SU-DHL-6 (cell line): Measurements from ENCODE around the gene CYSTM1.

Experiments used
- H2AFZ ChIP-seq: fragments of 200-600 bp; sonication (generic); 2 replicates; pipeline ENCODE4 v1.6.1; 2014; ENCODE audit warnings: low read depth, mild to moderate bottlenecking, moderate library complexity, mixed read lengths, antibody characterized with exemption, low read length; ENCODE audit not compliant: severe bottlenecking
- H3F3A ChIP-seq: fragments of 200-600 bp; shearing (Covaris generic); 2 replicates; pipeline ENCODE4 v1.6.0; 2016; ENCODE audit warnings: antibody characterized with exemption, mild to moderate bottlenecking; ENCODE audit not compliant: insufficient read depth
- H3K27ac ChIP-seq: fragments of 200-600 bp; sonication (generic); 2 replicates; pipeline ENCODE4 v1.5.1; 2016; ENCODE audit warnings: low read depth, mild to moderate bottlenecking, low read length, moderate library complexity, mixed read lengths
- H3K27me3 ChIP-seq: fragments of 200-600 bp; sonication (generic), shearing (Covaris generic); 2 replicates; pipeline ENCODE4 v1.6.0; 2014; ENCODE audit warnings: mild to moderate bottlenecking, low read length
- H3K36me3 ChIP-seq: fragments of 200-600 bp; sonication (generic); 2 replicates; pipeline ENCODE4 v1.6.1; 2014; ENCODE audit warnings: mild to moderate bottlenecking, low read length, mixed read lengths
- H3K4me2 ChIP-seq: fragments of 300-600, 200-600 bp; shearing (Covaris generic), sonication (generic); 2 replicates; pipeline ENCODE4 v1.6.0; 2014; ENCODE audit warnings: low read length, low read depth, mild to moderate bottlenecking; ENCODE audit not compliant: poor library complexity, severe bottlenecking
- H3K4me3 ChIP-seq: fragments of 200-600 bp; sonication (generic); 2 replicates; pipeline ENCODE4 v1.5.1; 2014; ENCODE audit warnings: antibody characterized with exemption, low read length, mild to moderate bottlenecking, mixed read lengths; ENCODE audit not compliant: insufficient read depth, poor library complexity, severe bottlenecking
- H3K79me2 ChIP-seq: fragments of 200-600 bp; sonication (generic); 2 replicates; pipeline ENCODE4 v1.6.1; 2014; ENCODE audit warnings: mild to moderate bottlenecking, low read length, moderate library complexity; ENCODE audit not compliant: insufficient read depth
- H3K9ac ChIP-seq: fragments of 200-600 bp; sonication (generic); 2 replicates; pipeline ENCODE4 v1.7.0; 2014; ENCODE audit warnings: mild to moderate bottlenecking, low read length
- H3K9me2 ChIP-seq: fragments of 200-600 bp; sonication (generic); replicated peaks from 2 replicates; pipeline ENCODE4 v1.6.1; 2014; ENCODE audit warnings: low read length; ENCODE audit not compliant: insufficient read depth
- H3K9me3 ChIP-seq: fragments of 200-600 bp; sonication (generic); 2 replicates; pipeline ENCODE4 v1.6.1; 2014; ENCODE audit warnings: low read length, mixed read lengths; ENCODE audit not compliant: insufficient read depth
- H4K20me1 ChIP-seq: fragments of 200-600 bp; sonication (generic); 2 replicates; pipeline ENCODE4 v1.6.1; 2014; ENCODE audit warnings: low read depth, mild to moderate bottlenecking, antibody characterized with exemption, low read length, moderate library complexity, mixed read lengths
- CTCF ChIP-seq: fragments of 200-600 bp; sonication (generic); IDR thresholded peaks from one replicate; pipeline ENCODE4 v1.5.1; 2017; ENCODE audit warnings: antibody characterized with exemption, mild to moderate bottlenecking, low read length, moderate library complexity; ENCODE audit not compliant: insufficient read depth, poor library complexity, severe bottlenecking
- EZH2phosphoT487 ChIP-seq: fragments of 200-600 bp; sonication (generic), shearing (Covaris generic); conservative IDR thresholded peaks from 2 replicates; pipeline ENCODE4 v1.6.1; 2018; ENCODE audit warnings: mild to moderate bottlenecking, antibody characterized with exemption, low read length, moderate library complexity, mixed read lengths

The CYSTM1 gene

GRCh38 chr5:140128376-140128775 lies 46.6 kb upstream of the CYSTM1 start:
- H2AFZ ChIP-seq = no peak overlapping the region
- H3K9me3 ChIP-seq = no peaks in the 10 kb centered on the region
- no peak overlapping the region for H3K4me3 ChIP-seq
- H3K4me2 ChIP-seq = no peak overlapping the region
- no peak overlapping the region for H3K9ac ChIP-seq
- no peaks in the 10 kb centered on the region for H3K9me2 ChIP-seq
- H3K27me3 ChIP-seq = no peaks in the 10 kb centered on the region
- H4K20me1 ChIP-seq = peaks cover 10% of the 10 kb centered on the region
- no peaks in the 10 kb centered on the region for H3F3A ChIP-seq
- H3K79me2 ChIP-seq = 0 out of 2 replicates have a peak, but pooled peaks cover 5% of the 10 kb centered on the region
- TF ChIP-seq CTCF (no peak), EZH2phosphoT487 (no peak)
- no peak overlapping the region for H3K27ac ChIP-seq
- H3K36me3 ChIP-seq = no peaks in the 10 kb centered on the region

DNA sequence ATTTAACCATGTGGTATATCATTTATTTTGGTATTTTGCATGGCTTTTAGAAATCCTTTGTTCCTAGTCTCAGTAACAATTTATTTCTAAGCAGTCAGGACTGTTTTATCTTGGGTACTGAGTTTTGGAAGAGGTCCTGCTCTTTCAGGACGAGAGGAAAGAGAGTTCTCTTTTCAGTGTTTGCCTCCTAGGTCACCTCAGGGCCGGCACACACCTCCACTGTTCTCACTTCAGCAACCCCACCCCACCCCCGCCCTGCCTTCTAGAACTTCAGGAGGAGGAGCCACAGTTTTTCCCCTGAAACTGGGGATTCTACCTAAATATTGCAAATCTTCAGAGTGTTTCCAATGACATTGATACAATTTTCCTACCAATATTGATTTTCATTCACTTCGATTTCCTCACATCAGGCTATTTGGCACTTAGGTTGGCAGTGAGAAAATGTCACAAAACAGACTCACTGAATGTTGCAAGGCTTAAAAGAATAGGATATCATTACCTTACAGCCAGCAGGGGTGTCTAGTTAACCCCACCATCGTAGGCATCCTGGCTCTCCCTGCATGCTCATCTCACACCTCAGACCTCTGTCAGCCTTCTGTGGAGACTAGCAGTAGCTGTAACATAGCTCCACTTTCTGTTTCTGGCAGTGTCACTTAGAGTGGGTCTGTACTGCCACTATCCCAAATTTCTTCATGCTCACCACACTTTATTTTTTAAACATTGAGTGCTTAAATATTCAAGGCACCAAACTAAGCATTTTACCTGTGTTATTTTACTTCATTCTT lies 43.8 kb upstream of the CYSTM1 start:
- Histone ChIP-seq H3K27me3 (no peaks in the 10 kb centered on the region), H3K4me2 (no peak overlapping the region), H3K9me3 (no peaks in the 10 kb centered on the region), H3F3A (no peaks in the 10 kb centered on the region), H3K36me3 (no peaks in the 10 kb centered on the region), H3K79me2 (0 out of 2 replicates have a peak, but pooled peaks cover 5% of the 10 kb centered on the region), H4K20me1 (peaks cover 3% of the 10 kb centered on the region; the same call in 1 of the 2 replicates), H3K4me3 (no peak overlapping the region), H3K27ac (no peak overlapping the region), H2AFZ (no peak overlapping the region), H3K9ac (no peak overlapping the region), H3K9me2 (no peaks in the 10 kb centered on the region)
- TF ChIP-seq CTCF = no peak
- TF ChIP-seq EZH2phosphoT487 = no peak

DNA sequence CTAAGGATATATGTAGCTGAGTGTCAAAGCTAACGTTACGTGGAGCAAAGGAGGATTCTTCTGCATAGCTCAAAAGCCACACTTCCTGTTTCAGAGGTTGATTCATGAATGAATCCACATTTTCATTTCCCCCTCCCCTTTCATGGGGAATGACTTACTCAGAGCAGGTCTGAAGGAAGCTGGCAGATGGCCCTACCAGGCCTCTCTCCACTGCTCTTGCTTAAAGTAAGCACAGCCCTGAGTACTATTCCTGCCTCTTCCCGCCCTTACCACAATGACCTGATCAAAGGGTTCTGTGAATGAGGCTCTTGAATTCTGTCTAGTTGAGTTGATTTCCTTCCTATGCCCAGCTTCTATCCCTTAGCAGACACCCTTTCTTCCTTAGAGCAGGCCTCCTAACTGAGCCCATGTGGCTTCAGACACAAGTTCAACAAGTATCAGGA lies 43.0 kb upstream of the CYSTM1 start:
- H2AFZ ChIP-seq = no peak overlapping the region
- H4K20me1 ChIP-seq = no peaks in the 10 kb centered on the region; the same call in 1 of the 2 replicates
- H3K4me2 ChIP-seq = no peak overlapping the region
- H3K79me2 ChIP-seq = 0 out of 2 replicates have a peak, but pooled peaks cover 3% of the 10 kb centered on the region
- no peaks in the 10 kb centered on the region for H3K27me3 ChIP-seq
- H3K9ac ChIP-seq = no peak overlapping the region
- H3K9me3 ChIP-seq = no peaks in the 10 kb centered on the region
- no peak overlapping the region for H3K27ac ChIP-seq
- no peak overlapping the region for H3K4me3 ChIP-seq
- H3K36me3 ChIP-seq = no peaks in the 10 kb centered on the region
- TF ChIP-seq CTCF (no peak), EZH2phosphoT487 (no peak)
- H3K9me2 ChIP-seq = no peaks in the 10 kb centered on the region
- no peaks in the 10 kb centered on the region for H3F3A ChIP-seq
